Measurements from ENCODE around the gene TRDMT1.
A peak's percentile ranks its signal among the peaks of the same experiment; 100 is the strongest.

TRDMT1 gene

DNA sequence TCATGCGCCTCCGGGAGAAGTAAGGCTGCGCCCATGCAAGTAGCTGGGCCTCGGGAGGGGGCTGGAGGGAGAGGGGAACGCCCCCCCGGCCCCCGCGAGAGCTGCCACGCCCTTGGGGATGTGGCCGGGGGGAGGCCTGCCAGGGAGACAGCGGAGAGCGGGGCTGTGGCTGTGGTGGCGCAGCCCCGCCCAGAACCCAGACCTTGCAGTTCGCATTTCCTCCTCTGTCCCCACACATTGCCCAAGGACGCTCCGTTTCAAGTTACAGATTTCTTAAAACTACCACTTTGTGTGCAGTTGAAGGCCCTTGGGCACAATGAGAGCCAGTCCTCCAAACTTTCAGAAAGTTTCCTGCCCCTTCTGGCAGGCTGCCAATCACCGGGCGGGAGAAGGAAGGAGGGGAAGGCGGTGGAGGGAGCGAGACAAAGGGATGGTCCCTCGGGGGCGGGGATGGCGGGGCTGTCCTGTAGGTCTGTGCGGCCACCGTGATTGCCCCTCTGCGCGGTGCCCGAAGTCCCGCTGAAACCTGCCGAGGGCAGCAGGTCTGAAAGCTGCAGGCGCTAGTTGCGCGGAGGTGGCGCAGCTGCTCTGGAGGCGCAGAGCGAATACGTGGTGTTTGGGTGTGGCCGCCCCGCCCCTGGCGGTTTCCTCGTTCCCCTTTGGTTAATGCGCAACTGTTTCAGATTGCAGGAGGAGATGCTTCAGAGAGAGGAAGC, 28.7 kb upstream of the TRDMT1 start:
- DNase-seq = peak; percentile 84

DNA sequence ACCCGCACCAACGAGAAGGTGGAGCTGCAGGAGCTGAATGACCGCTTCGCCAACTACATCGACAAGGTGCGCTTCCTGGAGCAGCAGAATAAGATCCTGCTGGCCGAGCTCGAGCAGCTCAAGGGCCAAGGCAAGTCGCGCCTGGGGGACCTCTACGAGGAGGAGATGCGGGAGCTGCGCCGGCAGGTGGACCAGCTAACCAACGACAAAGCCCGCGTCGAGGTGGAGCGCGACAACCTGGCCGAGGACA, 28.2 kb upstream of the TRDMT1 start:
- no peak for DNase-seq

DNA sequence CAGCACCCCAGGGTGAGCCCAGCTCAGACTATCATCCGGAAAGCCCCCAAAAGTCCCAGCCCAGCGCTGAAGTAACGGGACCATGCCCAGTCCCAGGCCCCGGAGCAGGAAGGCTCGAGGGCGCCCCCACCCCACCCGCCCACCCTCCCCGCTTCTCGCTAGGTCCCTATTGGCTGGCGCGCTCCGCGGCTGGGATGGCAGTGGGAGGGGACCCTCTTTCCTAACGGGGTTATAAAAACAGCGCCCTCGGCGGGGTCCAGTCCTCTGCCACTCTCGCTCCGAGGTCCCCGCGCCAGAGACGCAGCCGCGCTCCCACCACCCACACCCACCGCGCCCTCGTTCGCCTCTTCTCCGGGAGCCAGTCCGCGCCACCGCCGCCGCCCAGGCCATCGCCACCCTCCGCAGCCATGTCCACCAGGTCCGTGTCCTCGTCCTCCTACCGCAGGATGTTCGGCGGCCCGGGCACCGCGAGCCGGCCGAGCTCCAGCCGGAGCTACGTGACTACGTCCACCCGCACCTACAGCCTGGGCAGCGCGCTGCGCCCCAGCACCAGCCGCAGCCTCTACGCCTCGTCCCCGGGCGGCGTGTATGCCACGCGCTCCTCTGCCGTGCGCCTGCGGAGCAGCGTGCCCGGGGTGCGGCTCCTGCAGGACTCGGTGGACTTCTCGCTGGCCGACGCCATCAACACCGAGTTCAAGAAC, 27.7 kb upstream of the TRDMT1 start:
- DNase-seq = peak; percentile 80

DNA sequence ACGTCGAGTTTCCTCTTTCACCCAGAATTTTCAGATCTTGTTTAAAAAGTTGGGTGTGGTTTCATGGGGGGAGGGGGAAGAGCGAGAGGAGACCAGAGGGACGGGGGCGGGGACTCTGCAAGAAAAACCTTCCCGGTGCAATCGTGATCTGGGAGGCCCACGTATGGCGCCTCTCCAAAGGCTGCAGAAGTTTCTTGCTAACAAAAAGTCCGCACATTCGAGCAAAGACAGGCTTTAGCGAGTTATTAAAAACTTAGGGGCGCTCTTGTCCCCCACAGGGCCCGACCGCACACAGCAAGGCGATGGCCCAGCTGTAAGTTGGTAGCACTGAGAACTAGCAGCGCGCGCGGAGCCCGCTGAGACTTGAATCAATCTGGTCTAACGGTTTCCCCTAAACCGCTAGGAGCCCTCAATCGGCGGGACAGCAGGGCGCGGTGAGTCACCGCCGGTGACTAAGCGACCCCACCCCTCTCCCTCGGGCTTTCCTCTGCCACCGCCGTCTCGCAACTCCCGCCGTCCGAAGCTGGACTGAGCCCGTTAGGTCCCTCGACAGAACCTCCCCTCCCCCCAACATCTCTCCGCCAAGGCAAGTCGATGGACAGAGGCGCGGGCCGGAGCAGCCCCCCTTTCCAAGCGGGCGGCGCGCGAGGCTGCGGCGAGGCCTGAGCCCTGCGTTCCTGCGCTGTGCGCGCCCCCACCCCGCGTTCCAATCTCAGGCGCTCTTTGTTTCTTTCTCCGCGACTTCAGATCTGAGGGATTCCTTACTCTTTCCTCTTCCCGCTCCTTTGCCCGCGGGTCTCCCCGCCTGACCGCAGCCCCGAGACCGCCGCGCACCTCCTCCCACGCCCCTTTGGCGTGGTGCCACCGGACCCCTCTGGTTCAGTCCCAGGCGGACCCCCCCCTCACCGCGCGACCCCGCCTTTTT, 26.9 kb upstream of the TRDMT1 start, which contains the start of gene VIM:
Gene VIM (plus strand): TSS at position 151 of the 925 bp plus-strand sequence. CDS start 1,182 bp downstream, outside the sequence.
- peak; percentile 84 for DNase-seq

DNA sequence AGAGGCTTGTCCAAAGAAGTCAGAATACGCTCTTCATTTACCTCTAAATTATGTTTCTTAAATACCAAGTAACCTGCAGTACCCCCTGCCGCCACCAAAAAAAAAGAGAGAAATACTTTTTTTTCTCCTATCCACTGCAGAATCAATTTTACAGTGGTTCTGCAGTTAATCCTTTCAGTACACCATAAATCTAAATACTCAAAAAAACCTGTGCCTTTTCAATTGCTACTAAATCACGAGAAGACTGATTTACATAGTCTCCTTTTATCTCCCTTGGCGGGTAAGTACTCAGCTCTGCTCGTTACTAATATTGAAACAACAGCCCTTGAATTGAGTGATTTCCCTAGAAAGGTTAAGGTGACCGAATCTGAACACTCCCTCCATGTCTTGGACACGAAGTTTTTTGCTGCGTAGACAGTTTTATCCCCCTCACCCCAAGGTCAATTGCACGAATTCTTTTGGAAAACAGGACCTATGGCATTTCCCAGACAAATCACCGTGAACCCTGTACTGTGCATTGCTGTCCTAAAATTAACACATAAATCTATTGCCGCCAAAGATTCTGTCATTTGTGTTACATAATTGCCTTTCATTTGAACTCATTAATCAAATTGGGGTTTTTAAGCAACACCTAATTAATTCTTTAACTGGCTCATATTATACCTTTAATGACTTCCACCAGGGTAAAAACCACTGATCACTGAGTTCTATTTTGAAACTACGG, 26.1 kb upstream of the TRDMT1 start:
- DNase-seq = no peak

DNA sequence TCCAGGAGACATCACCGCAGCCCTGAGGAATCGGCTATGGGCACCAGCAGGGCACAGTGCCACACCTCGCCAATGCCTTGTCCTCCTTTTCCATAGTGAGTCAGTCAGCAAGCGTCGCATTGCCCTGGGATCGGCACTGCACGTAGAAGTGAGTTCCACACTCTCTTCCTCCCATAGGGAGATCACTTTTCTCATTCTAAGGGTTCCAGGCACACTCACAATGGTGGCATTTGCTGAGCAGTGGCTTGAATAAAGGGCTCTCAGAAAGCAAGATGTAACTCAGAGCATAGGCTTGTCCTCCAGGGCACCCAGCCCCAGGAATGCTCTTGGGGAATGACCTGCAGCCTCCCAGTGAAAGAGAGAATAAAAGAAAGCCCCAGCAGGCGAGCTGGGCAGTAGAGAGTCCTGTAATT, 25.4 kb upstream of the TRDMT1 start:
- no peak for DNase-seq

DNA sequence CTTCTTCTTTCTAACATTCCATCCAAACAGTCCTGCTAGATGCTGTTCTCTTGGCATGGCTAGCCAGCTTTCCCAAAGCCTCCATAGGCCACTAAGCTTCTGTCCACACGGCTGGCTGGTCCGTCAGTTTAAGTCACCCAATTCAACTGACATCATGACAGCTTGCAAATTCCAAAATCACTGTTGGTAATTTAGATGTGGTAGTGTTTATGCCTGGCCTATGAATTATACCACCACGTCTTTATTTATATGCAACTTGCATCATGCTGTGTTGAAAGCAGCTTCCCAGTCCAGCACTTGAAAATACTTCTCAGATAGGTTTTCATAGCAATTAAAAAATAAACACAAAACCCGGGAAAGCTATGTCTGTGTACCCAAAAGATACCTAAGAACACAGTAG, 24.3 kb upstream of the TRDMT1 start:
- no peak for DNase-seq

DNA sequence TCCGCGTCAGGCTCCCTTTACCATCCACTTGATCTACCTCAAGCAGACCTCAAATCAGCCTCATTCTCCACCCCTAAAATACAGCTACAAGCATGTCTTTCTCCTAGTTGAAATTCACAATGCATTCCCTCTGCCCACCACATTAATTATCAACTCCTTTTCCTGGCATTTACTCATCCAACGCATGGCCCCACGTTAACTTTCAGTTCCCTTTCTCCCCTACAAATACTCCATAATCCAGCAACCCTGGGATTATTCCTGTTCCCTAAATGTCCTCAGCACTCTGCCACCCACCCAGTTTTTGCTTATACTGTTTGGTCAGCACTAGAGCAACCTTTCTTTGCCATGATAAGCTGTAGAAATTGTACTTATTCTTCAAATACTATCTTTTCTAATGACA, 20.9 kb upstream of the TRDMT1 start:
- DNase-seq = no peak

DNA sequence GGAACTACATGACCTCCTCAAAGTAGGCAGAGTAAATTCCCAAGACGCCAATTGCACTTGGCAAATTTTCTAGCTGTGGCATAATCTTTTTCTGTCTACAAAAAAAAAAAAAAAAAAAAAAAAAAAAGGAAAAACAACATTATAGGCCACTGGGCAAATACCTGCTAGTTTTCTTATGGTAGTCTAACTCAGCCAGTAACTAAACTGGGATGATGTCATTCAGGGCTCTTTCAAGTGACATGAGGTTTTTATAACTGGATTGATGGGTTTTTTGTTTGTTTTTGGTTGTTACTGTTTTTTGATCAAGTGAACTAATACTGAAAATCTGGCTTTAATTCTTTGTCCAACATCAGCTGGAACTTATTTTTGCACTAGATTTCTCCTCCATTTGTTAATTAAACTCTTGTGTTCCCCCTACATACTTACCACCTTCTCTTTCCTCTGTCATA, 19.2 kb upstream of the TRDMT1 start:
- no peak for DNase-seq

DNA sequence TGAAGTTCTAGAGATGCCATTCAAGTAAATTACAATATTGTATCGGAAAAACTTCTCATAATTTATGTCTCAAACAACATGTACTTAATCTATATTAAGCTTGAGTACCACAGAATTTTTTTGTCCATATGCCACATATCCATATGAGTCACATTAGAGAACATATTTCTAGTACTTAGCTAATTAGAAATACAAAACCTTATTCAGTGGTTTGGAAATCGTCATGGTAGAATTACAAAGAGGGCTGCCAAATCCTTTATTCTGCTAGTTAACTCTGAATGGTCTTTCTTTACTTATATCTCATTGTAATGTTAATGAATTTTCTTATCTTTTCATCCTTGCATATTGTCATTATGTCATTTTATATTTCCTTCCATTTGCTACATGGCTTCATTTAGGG, 17.6 kb upstream of the TRDMT1 start:
- no peak for DNase-seq

DNA sequence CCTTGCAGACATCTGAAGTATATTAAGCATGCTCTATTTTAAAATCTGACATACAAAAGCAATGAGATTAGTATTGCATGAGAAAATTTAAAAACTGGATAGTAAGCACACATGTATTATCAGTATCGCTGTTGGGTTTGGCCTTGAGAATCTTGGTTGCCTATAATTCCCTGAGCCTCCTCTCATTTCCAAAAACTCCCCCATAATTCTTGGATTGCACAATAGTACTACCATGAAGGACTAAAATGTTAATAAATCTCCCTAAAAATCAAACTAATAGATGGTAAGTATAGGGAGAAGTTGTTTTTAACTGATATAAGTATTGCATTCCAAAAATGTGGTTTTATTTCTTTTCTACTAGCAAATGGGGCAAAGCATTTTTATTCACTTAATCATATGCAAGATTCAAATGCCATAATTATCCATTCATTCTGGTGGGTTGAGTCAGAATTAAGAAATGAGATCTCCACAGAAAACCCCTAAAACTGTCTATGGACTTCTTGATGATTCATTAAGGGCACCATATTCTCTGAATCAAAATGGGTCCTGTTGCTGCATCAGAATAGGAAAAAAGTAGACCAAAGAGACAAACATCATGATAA, 16.3 kb upstream of the TRDMT1 start:
- no peak for DNase-seq

DNA sequence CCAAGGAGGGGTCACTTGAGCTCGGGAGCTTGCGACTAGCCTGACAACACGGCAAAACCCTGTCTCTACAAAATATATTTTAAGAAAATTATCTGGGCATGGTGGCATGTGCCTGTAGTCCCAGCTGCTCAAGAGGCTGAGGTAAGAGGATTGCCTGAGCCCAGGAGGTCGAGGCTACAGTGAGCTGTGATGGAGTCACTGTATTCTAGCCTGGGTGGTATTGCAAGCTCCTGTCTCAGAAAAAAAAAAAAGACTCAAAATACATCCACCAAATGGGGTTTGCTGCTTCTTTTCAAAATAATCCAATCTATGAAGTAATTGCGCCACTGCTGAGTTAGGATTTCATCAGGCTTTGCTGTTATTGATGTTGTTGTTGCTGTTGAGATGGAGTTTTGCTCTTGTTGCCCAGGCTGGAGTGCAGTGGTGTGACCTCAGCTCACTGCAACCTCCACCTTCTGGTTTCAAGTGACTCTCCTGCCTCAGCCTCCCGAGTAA, 15.5 kb upstream of the TRDMT1 start:
- DNase-seq = no peak

DNA sequence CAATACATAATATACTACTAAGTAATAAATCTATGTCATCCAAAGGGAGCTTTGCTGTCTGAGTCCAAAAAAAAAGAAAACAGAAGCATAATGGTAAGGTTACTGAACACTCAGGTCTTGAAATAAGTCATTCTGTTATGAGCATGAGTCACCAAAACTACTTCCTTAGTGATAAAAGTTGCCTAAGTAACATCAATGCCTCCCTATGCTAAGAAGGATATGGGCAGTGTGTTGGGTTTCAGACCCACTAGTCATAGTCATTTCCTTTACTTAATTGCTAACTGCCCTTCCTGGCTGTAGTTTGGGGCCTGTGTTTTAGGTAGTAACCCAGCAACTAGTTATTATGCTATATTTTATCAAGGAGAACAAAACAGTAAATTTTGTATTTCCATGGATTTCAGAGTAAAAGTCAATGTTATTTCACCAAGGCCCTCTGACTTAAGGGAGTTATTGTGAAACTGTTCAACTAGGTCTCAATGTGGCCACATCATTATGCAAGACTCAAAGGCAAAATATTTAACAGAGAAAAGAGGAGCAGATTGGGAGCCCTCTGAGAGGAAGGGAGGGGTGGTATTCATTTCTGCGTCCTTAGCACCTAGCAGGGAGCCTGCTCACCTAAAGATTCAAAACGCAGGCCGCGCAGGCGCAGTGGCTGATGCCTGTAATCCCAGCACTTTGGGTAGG, 14.9 kb upstream of the TRDMT1 start:
- DNase-seq = no peak

DNA sequence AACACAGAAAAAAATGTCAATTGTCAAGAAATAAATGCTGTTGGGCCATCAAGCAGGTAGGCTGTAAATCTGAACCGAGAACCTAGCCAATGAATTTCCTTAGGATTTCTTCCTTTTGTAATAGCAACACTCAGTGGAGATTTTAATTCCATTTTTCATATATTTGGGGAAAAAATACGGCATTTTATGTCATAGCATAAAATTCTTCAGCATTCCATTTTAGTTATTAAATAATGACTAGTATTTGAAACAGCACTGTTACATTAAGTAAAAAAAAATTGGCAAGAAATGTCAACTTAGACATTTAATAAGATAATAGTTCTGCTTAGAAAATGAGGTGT, 14.3 kb upstream of the TRDMT1 start:
- DNase-seq = no peak

DNA sequence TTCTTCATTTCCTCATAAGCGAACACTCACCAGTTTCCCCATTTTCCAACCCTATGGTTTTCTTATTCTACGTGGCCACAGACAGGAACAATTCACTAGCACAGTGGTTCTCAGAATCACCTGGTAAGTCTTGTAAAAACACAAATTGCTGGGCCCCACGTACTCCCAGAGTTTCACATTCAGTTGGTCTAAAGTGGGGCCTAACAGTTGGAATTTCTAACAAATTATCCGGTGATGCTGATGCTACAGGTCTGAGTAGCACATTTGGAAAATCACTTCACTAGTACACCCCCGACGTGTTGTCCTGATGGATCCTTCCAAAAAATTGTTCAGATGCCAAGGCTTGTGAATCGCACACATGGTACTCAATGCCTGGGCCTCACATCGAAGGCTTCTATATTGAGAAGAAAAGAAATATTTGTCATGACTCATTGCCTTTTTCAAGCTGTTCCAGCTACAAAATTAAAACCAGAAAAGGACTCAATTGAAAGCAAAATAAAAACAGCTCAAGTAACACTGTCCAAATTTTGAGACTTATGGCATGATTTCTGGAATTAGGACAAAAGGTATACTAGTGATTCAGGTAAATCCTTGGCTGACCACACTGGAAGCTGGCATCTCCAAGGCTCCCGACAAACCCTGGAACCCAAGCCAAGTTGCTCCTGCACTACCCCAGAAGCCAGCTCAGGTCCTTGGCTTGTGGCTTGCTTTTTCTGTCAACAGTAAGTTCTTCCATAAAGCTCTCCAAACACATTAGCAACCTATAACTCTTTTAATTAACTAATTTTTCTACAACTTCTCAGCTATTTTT, 13.7 kb upstream of the TRDMT1 start:
- no peak for DNase-seq

DNA sequence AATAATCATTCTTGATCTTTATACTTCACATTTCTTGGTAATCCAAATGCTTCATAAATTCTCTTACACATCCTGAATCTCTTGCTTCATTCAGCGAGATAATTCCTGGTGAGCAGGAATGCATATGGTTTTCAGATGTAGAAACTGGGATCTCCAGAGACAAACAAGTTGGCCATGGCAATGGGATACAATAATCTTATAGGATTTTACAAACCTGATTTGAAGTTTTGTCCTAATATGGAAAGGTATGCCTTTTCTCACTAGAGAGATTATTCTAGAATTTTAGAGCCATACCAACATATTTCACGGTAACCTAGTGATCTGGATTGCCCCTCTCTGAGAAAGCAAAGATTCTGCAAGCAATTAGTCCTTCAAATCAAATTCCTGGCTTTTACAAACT, 13.1 kb upstream of the TRDMT1 start:
- no peak for DNase-seq

DNA sequence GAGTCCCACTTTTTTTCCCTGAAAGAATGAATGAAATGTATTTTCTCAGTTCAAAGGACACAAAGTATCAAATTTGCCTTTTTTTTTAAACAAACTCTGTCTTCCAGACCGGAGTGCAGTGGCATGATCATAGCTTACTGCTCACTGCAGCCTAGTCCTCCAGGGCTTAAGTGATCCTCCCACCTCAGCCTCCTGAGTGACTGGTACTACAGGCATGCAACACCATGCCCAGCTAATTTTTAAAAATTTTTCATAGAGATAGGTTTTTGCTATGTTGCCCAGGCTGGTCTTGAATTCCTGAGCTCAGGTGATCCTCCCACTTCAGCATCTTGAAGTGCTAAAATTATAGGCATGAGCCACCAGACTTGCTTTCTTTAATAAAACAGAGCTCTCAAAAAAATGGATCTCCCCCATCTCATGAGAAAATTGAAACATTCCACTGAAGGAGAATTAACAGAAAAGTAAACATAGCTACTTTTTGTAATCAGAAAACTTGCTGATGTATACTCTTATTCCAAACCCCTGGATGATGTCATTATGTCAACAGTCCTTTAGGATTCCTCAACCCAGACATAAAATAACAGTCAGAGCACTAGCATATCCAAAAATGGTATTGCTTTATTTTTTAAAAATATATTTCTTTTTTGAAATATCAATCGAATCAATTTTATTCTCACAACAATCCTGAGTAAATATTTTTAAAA, 12.3 kb upstream of the TRDMT1 start:
- DNase-seq = no peak

DNA sequence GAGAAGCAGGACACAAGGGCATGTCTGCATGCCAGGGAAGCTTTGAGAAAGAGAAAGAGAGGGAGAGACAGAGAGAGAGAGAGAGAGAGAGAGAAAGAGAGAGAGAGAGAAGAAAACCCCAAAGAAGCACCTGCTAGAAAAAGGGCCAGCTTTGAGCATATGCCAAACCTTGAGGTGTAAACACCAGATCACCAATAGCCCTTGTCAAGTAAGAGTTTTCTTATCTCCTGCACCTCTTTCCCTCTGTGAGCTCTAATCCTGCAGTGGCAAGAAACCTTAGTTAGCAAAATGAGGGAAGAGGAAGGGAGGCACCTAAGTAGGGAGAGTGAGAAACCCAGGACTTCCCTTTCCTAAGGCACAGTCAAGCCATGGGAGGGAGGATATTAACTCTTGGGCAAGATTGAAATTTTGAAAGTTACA, 11.3 kb upstream of the TRDMT1 start:
- no peak for DNase-seq

DNA sequence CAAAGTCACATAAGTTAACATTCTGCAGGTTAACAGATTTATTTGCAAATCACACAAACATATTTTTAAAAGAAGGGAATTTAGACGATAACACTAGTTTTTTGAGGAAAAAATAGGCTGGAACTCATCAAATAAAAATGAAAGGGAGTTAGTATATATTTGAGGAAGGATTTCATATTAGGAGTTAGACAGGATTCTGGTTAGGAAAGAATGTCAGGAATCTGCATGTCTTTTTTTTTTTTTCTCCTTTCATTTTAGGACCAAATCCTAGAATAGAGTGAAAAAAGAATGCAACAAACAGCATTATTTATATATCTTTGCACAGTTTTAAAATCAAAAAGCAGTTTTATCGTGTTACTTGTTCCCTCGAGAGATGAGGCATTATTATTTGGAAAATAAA, 8.9 kb upstream of the TRDMT1 start:
- no peak for DNase-seq

DNA sequence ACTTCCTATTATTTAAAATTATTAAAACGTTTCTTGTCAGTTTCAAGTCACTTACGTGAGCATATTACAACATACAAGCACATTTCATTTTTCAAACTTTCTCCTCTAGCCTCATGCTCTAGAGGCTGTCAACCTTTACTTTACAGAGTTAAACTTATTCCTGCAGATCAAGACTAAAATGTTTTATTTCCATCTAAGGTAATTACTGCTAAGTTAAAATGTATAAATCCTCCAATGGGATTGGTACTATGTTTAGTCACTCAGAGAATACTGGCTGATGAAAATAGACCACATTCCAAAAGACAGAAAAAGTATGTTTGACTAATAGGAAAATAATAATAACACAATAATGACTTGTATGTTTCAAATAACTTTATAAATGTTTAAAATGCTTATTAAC, 8.4 kb upstream of the TRDMT1 start:
- DNase-seq = no peak
